ENCODE results near the gene TCF7L1.

GRCh38 chr2:85106489-85107180 lies 26.6 kb upstream of the TCF7L1 start:
- TF ChIP-seq CTCF (IDR thresholded peaks at IDR 0.05) (no peak), POLR2A (IDR thresholded peaks at IDR 0.05; ENCODE audit: low read depth) (no peak), EP300 (IDR thresholded peaks at IDR 0.05) (no peak), POLR2AphosphoS5 (IDR thresholded peaks at IDR 0.05) (no peak)

Data from esophagus muscularis mucosa (tissue), 4 donors.